HL-60 (cell line): ENCODE results near the gene NGFR.

Experiments used
- DNase-seq, 2 experiments: peaks; one replicate each; pipeline ENCODE4 v3.0.0-alpha.2; 2010 to 2020; ENCODE audit warnings: low read depth in 1 of 2, low spot score in 1 of 2
- H3K27ac ChIP-seq: fragments of 250-450 bp; sonication (Bioruptor Pico); replicated peaks from 2 replicates; pipeline ENCODE4 v1.5.1; 2020; ENCODE audit warnings: mild to moderate bottlenecking, moderate library complexity
- H3K27me3 ChIP-seq: fragments of 250-450 bp; sonication (Bioruptor Pico); 2 replicates; pipeline ENCODE4 v1.5.1; 2021; ENCODE audit warnings: mild to moderate bottlenecking, moderate library complexity; ENCODE audit not compliant: insufficient read depth, poor library complexity, severe bottlenecking
- H3K4me3 ChIP-seq: replicated peaks from 2 replicates; pipeline ENCODE4 v1.5.1; 2011; ENCODE audit warnings: mild to moderate bottlenecking, control low read depth, low read length; ENCODE audit not compliant: insufficient read depth
- CTCF ChIP-seq: IDR thresholded peaks from one replicate; pipeline ENCODE4 v1.5.1; 2011; ENCODE audit warnings: low read length, control low read depth, inconsistent platforms; ENCODE audit not compliant: insufficient read depth
- GABPA ChIP-seq: IDR thresholded peaks from 2 replicates; pipeline ENCODE4 v1.6.1; 2012; ENCODE audit warnings: low read depth
- POLR2AphosphoS5 ChIP-seq: IDR thresholded peaks from 2 replicates; pipeline ENCODE4 v1.6.1; 2012; ENCODE audit warnings: low read depth
- REST ChIP-seq: IDR thresholded peaks from 2 replicates; pipeline ENCODE4 v1.6.1; 2012; ENCODE audit warnings: low read depth; ENCODE audit not compliant: insufficient replicate concordance
- SPI1 ChIP-seq: IDR thresholded peaks from 2 replicates; pipeline ENCODE4 v1.6.1; 2012; ENCODE audit warnings: low read depth, mild to moderate bottlenecking, borderline replicate concordance

Gene NGFR

GRCh38 chr17:49521471-49522356 is 26.6 kb downstream of the NGFR start:
- Histone ChIP-seq H3K4me3 (no peak overlapping the region), H3K27me3 (no peaks in the 10 kb centered on the region), H3K27ac (no peak overlapping the region)
- TF ChIP-seq REST (no peak), POLR2AphosphoS5 (no peak), SPI1 (no peak), GABPA (no peak), CTCF (no peak)
- no peak for DNase-seq

- no peak for DNase-seq
- Histone ChIP-seq H3K27ac (no peak overlapping the region), H3K4me3 (no peak overlapping the region), H3K27me3 (no peaks in the 10 kb centered on the region)
- TF ChIP-seq SPI1 = no peak
- no peak for TF ChIP-seq REST
- TF ChIP-seq POLR2AphosphoS5 = no peak
Measured at GRCh38 chr17:49522357-49522890, 27.3 kb downstream of the NGFR start.

GRCh38 chr17:49523196-49523595 is 28.1 kb downstream of the NGFR start:
- Histone ChIP-seq H3K4me3 (no peak overlapping the region), H3K27ac (no peak overlapping the region), H3K27me3 (no peaks in the 10 kb centered on the region)
- no peak for DNase-seq
- no peak for TF ChIP-seq GABPA
- TF ChIP-seq REST = no peak
- no peak for TF ChIP-seq POLR2AphosphoS5
- no peak for TF ChIP-seq SPI1
- no peak for TF ChIP-seq CTCF
